ENCODE results near the gene DLGAP1.
A peak's percentile ranks its signal among the peaks of the same experiment; 100 is the strongest.

The DLGAP1 gene

DNA sequence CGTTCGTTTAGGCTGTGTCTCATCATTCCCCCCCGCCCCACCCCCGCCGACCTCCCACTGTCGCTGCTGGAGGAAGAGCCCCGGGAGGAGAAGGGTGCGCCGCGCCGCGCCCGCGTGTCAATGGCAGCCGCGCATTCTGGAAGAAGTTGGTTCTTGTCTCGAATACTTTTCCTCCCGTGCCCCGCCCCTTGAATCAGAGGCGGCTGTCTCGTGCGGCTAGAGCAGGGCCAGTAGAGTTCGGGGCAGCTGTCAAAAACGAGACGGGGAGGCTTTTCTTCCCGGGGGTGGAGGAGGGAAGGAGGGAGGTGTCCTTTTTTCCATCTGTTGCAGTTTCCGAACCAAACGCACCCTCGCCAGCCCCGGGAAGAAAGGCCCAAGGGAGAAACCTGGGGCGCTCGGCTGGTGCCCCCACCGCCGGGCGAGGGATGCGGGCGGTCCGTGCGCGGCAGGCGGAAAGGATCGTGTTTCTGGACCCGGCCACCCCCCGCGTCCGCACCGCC, 1005.5 kb downstream of the DLGAP1 start:
- no peak for DNase-seq (ENCODE audit: low read depth)

DNA sequence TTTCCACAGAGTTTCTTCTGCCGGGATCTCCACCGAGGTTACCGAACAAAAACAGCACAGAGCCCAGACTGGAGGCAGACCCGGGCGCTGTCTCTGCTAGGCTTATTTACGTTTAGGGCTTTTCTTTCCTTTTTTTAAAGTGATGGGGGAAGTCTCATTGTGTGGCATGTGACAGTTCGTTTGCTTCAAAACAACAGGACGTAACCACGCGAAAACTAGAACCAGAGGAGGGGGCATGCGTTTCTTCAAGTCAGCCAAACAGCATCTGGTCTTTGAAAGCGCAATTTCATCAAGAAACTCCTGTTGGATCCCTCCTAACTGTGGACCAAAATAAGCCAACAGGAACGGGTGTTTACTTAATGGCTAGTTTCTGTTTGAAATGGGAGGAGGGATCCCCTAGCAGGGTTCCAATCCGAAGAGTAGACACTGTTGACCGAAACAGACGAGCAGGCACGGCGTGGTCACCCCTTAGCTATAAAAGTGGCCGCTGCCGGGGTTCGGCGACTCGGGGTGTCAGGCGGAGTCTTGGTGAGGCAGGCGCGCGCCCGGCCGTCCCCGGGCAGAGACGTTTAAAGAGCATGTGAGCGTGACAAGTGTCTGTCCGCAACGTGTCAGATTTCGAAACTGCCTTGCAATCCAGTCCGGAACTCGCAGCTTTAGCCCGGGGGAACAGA, 1006.1 kb downstream of the DLGAP1 start:
- peak; percentile 76 for DNase-seq (ENCODE audit: low read depth)

DNA sequence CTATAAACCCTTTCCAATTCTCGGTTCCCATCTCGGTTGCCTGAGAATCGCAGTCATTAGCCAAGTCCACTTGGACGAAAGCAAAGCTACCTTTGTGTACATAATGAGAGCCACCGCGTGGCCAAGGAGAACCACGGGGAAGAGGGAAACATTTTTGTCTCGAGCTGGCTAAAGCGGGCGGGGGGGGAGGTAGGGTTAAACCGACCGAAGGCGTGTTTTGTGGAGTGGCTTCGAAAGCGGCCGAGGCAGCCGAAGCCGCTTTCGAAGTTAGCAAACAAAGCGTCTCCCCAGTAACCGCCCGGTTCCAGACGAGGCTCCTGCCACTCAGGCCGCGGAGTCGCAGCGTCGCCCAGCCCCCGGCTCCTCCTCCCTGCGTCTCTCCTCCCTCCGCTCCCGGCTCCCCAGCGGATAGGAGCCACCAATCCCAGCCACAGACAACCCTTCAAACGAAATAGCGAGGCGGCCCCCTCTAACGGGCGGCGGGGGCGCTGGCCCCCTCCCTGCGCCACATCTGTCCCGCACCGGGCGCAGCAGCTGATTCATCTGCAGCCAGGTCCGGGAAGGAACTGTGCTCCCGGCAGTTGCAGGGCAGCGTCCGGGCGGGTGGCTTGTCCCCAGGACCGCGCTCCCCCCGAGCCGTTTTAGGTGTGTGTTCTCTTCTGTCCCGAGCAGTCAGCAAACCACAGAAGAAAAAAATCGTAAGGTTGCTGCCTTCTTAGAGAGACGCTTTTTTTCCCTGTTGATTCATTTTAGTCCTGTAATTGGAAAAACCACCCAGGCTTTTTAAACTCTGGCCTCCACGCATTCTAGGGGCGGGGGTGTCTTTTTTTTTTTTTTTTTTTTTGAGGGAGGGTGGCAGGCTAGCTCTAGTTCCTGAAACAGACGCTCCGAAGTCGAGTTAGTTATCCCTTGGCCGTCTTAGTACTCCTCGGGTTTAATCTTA, 1006.9 kb downstream of the DLGAP1 start:
- peak; percentile 80 for DNase-seq (ENCODE audit: low read depth)

DNA sequence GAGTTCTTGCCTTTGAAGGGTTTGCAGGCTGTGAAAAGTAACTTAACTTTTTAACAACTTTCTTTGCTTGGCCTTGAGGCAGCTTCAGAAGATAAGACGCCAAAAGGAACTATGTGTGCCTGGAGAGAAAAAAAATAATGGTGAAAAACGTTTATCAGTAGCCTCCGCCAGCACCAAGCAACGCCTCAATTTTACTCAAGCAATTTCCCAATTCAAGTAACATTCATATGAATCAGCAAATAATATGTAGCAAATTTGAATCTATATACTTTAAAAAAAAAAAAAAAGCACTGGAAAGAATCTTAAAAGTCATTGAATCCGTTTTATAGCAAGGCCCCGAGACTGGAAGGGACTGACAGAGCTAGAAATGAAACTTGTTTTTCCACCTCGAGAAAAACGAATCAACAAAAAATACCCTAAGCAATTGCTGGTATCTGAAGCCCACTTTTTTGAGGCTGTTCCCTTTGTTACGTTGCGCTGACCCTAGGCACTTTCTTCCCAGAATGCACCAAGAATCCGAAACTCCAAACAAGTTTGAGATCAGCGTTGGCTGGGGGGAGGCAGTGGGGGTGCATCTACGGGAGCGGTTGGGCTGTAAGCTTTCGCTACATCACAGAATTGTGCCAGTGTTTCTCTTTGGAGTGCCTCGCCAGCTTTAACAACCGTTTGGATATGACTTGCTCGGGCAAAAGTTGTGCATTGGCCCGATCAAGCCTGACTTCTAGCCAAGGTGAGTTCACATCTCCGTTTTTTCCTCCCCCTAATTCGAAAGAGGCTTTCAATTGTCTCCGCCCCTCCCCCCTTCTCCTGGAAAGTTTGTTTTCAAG, 1007.8 kb downstream of the DLGAP1 start:
- DNase-seq (ENCODE audit: low read depth): no peak

Data from T-helper 22 cell (primary cell).